COR-L47 (cell line): ENCODE data around the gene KLHL33.
"Not testable (repeated sequence)": the region's sequence is repeated elsewhere in the genome, so short reads cannot be mapped to it uniquely, and the experiment has no call there.

Experiments
- DNase-seq: peaks from one replicate; lab custom pipeline; 2025; lab: John Stamatoyannopoulos, UW

KLHL33 gene

DNA sequence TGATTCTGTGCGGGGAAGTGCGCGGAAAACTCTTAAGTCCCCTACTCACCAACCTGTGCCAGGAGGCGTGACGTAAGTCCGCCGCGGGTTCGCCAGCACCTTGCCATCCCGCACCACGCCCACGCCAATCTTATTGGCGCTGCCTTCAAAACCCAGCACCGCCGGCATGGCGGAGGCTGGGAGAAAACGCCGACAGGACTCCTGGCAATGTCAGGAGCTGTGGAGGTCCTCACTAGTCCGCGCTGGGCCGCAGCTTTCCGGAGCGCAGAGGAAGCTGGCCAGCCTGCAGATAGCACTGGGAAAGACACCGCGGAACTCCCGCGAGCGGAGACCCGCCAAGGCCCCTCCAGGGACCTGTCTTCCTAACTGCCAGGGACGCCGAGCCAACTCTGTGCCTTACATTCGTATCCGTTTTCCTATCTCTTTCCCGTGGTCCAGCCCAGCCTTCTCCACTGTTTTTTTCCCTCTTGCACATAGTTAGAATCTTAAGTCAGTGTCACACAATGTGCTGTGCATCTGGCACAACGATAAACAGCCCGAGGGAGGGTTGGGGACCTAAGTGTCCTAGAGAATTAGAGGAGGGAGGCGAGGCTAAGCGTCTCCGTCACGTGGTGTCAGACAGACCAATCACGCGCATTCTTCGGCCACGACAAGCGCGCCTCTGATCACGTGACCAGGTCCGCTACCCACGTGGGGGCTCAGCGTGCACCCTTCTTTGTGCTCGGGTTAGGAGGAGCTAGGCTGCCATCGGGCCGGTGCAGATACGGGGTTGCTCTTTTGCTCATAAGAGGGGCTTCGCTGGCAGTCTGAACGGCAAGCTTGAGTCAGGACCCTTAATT lies 18.8 kb upstream of the KLHL33 start, which contains the start of the genes APEX1 and OSGEP:
Gene APEX1, plus strand, starts transcription at position 711 of the 839 bp plus-strand sequence. CDS start 420 bp downstream, outside the sequence.
Gene OSGEP, minus strand, starts transcription at position 297 of the 839 bp plus-strand sequence. Its CDS starts 129 bp downstream, at position 168.
- peak; percentile 99 for DNase-seq

DNA sequence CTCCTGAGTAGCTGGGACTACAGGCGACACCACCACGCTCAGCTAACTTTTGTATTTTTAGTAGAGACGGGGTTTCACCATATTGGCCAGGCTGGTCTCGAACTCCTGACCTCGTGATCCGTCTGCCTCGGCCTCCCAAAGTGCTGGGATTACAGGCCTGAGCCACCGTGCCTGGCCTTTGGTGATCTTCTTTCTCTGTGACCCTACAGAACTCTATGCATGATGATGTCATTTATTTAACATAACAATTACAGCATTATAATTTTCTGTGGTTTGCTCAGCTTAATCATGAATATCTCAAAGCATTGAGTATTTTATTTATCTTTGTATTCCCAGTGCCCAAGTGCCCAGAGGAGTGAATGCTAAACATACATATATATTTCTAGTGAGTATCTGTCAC lies 16.9 kb upstream of the KLHL33 start:
- DNase-seq, result not testable (repeated sequence)

DNA sequence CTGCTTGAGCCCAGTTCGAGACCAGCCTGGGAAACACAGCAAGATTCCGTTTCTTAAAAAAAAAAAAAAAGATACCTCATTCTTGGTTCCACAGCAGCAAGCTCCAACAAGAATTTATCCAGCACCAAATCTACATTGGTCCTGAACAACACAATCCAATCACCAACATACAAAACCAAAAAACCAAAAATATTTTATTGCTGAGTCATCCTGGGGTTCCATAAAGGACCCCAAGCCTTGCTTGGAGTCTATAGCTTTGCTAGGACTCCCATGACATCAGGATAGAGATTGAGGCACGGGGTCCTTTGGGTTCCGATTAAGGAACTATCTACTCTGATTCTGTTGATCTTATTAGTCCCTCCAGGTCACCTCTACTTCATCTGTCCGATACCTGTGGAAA lies 10.9 kb upstream of the KLHL33 start:
- DNase-seq, result no peak

DNA sequence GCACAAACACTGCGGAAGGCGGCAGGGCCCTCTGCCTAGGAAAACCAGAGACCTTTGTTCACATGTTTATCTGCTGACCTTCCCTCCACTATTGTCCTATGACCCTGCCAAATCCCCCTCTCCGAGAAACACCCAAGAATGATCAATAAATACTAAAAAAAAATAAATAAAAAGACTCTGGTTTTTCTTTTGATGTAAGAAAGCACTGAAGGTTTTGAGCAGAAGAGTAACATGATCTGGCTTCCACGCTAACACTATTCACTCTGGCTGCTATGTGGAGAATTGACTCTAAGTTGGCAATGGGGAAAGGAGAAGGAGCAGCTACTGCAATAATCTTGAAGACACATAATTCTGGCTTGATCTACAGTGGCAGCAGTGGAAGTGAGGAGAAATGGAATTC lies 7.7 kb upstream of the KLHL33 start:
- DNase-seq, result not testable (repeated sequence)

DNA sequence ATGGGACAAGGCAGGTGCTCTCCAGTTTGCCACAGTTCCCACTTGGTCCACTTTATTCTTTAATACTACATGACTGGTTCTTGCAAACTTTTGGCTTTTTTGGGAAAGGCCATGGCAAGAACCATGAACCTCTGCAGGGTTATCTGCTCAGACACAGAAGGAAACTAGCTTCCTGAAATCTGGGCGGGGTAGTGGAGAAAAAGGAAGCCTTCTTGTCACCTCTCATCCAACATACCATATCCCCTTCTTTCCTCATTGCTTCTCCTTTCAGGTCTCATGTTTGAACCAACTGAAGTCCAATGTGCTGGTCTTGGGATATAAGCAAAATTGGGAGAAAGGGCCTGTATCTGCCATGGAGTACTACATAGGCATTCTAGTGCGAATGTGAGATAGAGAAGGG lies 5.5 kb upstream of the KLHL33 start:
- no peak for DNase-seq

DNA sequence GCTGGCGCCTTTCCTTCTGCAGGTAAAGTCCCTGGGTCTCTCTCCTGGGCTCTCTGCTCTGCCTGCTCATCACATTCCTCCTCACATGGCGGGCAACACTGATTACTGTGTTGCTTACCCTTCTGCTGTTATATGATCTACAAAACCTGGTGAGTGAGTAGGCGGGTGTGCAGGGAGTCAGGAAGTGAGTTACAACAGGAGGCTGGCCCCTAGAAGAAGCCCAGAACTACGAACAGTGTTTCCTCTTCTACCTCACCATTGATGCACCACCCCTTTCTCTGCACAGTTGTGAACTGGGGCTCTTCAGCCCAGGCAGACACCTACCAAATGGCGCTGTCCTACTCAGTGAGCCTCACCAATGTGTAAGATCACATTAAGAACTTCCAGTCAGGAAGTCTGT lies 4.9 kb upstream of the KLHL33 start:
- DNase-seq, result no peak

DNA sequence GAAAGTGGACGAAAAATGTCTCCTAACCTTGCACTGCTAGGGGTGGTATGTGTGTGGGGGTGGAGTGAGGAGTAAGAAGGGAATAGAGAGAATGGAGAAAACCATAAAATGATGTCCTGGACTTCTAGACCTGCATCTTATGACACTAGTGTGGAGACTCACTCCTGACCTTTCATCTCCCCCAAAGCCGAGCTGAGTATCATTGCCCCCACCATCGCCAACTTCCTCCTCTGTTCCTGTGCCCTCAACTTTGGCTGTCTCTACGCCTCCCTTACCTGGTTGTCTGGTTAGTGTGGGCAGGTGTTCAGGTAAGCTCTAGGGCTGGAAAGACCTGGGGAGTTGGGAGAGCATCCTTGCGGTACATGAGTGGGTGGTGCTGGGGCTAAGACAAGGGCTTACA lies 4.5 kb upstream of the KLHL33 start:
- DNase-seq, result no peak

DNA sequence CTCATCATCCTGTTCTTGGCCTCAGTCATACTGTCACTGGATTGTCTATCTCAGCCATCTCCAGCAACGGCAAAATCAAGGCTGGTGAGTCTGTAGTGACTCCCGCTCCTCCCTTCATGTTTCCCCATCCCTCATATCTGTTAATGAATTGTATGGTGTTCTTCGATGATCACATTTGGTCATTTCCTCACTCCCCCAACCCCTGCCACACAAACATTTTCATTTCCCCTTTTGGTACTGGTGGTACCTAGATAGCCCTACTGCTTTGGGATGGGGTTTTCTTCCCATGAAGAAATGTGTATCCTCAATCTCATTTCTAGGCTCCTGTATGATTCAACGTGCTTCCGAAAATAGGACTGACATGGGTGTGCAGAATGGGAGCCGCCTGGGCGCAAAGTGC lies 2.7 kb upstream of the KLHL33 start:
- DNase-seq, result no peak

DNA sequence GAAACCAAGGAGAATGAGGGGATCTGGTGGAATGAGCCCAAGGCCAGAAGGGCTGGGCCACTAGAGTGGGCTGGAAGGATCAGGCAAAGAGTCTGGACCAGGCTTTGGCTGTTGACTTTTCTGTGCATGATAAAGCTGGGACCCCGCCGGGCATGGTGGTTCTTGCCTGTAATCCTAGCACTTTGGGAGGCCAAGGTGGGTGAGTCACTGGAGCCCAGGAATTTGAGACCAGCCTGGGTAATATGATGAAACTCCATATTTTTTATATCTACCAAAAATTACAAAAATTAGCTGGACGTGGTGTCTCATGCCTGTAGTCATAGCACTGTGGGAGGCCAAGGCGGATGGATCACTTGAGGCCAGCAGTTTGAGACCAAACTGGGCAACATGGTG lies 393 bp upstream of the KLHL33 start:
- no peak for DNase-seq

DNA sequence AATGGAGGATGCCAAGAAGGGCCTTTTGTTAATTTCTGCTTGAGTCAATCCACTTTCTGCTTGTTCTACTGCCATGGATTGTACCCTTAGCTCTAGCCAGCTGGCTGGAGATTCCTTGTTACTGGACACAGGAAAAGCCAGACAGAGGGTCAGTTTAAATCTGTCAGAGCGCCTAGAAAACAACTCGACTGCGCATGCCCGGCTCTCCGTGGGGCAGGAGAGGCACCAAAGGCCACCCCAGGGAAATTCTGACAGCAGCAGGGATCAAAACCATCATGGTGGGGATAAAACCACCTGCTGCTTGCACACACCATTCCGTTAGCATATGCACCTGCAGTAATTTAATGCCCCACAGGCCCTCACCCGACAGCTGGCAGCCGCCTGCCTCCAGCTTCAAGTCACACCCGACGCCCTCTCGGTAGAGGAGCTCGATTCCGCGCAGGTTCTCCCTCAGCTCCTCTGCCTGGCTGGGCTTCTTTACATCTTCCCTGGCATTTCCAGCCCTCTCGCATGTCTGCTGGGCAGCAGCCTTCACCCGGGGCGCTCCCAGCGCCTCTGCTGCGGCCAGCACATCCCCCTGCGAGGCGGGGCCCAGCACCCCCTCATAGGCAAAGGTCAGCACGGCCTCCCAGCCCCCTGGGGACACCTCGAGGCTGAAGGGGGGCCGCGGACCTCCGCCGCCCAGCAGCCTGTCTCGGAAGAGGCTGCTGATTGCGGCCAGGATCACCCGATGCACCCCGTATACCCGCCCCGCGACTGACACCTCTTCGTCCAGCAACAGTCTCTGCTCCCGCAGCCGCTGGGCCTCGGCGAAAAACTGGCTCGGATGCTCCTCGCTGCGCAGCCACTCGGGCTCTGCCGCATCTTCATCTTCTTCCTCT lies 1.0 kb downstream of the KLHL33 start:
- DNase-seq, result no peak

DNA sequence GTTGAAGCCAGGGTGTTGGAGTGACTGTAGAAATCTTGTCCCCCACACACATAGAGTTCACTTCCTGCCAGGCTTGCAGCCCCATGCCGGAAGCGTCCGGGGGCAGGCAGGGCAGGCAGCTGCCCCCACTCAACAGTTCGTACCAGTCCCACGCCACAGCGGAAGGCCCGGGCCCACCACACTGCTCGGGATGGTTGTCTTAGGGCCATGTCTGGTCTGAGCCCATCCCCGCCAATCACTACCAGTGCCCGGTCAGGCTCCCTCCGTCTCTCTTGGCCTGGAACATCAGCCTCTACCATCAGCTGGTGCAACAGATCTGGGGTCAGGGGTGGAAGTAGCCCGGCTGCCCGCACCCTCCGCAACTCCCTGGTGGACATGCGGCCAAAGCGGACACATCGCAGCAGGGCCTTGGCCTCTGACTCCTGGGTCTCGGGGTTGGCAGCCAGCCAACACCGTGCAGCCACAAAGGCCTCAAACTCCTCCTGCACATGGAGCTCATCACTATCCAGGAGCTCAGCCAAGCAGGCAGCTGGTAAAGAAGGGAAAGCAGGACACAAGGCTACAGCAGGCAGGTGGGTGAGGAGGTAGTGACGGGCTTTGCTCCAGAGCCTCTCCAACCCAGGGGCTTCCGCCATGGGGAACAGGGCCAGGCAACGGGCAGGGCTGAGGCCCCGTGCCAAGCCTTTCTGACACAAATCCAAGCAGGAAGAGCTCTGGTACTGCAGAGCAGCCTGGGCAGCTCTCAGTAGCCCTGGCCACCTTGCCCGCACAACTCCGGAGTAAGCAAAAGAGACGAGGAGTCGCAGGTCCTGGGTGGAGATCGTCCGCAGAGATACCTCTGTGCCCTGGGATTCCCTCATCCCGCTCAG lies 5.9 kb downstream of the KLHL33 start:
- DNase-seq, result no peak

DNA sequence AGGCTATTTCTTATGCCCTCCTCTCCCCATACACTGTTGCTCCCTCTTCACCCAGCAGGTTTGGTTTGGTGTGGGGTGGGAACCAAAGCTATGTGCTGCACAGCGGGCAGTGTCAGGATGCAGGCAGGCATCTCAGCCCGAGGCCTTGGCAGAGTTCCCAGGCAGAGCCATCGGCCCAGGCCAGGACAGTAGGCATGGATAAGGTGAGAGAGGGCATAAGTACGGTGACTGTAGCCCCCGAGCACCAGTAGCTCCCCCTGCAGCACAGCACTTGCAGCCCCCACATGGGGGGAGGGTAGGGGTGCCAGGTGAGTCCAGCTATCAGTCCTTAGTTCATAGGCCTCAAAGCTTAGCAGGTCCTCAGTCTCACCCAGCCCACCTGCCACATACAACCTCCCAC lies 7.2 kb downstream of the KLHL33 start:
- no peak for DNase-seq

DNA sequence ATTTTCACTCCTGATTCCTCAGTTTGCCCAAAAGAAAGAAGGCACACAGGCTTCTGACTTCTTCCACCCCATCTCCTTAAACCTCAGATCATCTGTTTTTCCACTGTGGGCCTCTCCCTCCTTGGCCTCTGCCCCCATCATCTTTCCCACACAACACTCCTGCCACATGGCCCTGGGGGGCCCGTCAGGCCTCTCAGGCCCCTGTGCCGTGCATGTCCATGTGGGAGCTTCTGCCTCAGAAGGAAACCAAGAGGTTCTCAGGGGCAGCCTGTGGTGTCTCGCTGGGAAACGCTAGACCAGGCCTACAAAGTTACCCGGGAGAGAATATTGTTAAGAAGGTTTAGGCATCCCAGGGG lies 8.0 kb downstream of the KLHL33 start:
- no peak for DNase-seq

DNA sequence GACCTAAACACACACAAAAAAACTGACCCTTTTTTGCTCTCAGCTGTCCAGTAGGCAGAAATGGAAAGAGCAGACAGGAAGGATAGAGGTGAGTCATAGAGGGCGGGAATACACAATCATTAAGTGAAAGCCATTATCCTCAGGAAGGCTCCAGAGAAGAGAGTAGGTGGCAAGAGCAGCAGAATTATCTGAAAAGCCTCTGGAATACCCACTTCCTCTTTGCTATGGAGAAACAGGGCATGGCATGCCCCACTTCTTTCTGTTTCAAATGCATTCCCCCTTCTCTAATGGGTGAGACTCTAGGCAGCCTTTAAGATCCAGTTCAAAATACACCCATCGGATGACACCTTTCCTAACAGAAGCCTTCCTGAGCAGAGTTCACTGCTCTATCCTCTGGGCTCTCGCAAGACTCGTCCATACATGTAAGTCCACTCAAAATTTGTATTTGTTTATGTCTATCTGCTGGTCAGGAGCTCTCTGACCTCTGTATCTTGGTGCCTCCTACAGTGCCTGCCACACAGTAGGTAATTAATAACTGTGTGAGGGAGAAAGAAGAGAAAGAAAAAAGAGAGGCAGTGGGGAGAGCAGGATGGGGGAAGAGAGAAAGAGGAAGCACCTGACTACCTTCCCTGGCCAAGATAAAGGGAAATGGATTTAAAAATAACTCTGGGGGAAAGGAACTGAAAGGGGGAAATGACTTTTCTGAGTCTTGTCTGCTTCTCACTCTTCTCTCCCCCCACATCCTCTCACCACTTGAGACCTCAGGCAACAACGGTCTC lies 8.5 kb downstream of the KLHL33 start:
- DNase-seq, result no peak

DNA sequence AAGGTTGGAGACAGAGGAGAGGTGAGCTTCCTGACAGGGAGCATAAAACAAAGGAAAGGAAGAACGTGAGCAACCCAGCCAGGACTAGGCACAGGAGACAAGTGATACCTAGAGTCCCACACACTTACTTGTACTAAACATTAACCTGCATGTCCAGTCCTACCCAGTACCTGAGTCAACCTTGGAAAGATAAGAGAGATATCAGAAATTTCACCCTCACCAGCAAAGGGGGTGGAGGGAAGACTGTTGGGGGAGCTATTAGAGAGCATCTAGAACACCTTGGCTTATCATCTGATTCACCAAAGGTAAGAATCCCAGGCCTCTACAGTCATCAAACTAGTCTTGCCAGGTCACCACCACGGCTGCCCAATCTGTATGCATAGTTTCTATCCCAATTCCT lies 11.1 kb downstream of the KLHL33 start:
- DNase-seq, result no peak

DNA sequence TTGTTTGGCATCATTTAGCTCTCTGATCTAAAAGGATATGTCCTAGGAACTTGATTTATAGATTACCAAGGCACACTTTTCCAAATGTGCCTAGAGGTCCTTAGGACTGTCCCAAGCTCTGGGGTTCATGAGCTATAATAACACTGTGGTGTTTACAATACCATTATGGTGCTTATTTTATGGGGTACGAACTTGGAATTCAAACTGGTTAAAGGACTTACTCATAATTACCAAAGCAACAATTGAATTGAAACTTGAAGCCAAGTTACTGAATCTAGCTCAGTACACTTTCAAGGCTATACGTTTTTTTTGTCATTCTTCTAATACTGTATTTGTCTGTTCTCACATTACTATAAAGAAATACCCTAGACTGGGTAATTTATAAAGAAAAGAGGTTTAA lies 13.1 kb downstream of the KLHL33 start:
- no peak for DNase-seq

DNA sequence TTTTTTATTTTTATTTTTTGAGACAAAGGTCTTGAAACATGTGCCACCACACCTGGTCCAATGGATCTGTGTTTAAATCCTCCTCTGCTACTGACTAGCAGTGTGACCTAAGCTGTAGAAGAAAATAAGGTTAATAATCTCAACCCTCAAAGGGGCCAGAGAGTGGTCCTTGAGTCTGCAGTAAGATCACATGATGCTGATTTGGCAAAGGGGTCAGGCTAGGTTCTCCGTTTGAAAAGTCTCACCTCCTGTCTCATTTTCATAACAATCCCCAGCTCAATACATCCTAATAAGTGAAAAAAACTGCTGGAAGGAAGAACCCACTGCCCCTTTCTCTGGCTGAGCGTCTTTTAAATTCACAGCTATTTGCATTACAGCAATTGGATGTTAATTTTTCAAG lies 14.7 kb downstream of the KLHL33 start:
- no peak for DNase-seq

DNA sequence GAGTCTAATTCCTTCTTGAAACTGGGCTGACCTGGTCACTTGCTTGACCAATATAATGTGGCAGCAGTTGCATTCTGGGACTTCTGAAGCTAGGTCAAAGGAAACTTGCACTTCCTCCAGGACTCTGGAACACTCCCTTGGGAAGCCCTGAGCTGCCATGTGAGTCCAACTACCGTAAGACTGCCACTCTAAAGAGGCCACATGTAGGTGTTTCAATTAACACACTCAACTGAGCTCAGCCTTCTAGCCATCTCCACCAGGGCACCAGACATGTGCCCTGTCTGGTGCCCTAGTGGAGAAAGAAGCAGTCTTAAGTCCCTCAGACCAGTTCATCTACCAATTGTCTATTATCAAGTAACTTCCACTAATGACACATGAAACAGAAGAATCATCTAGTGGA lies 16.5 kb downstream of the KLHL33 start:
- DNase-seq, result no peak

DNA sequence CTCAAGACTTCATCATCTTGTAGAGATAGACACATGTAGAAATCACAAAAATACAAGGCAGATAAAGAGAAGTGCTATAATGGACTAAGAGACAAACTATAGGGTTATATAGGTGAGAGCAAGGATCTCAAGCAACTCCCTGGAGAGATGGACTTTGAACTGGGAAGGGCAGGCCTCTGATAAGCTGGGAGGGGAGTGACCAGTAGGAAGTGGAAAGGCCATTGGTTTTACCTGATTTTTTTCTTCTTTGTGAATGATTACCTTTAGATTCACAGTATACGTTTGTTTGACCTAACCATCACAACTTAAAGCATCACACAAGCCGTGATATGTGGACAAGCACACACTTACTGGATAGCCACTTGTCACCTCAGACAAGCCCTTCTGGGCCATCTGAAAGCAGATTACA lies 17.5 kb downstream of the KLHL33 start:
- no peak for DNase-seq

DNA sequence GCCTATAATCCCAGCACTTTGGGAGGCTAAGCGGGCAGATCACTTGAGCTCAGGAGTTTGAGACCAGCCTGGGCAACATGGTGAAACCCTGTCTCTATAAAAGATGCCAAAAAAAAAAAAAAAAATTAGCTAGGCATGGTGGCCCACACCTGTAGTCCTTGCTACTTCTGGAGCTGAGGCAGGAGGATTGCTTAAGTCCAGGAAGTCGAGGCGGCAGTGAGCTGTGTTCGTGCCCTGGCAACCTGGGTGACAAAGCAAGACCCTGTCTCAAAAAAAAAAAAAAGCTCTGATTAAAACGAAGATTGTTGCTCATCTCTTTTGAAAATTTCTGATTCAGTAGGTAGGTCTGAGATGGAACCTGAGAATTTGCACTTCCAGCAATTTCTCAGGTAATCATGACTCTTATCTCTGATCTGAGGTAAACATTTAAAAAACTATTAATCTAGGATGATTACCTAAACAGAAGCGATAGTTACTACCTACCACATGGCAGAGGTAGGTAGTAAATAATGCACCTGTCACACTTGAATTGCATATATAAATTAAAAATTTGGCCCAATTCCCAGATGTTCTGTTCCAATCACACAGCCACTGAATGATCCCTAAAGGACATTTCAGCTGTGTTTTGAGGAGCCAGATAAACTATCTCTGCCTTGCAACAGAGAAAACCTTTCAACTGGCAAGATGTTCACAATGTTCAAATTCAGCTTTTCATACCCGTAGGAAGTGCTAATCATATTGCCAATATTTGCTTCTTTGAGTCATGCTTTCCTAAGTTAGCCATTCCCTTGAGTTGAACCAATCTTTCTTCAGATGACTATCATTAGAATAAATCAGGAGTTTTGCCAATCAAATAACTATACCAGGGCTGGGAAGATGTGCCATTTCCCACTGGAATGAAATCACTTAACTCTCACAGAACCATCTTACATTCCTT lies 18.4 kb downstream of the KLHL33 start:
- peak; percentile 84 for DNase-seq
